CD4-positive, alpha-beta T cell treated with Interleukin-12 subunit alpha and Interleukin-12 subunit beta, for 1 hour (primary cell): ENCODE data around the gene PIWIL4.

Source experiments
- DNase-seq: peaks from one replicate; pipeline ENCODE4 v3.0.0-alpha.2; 2020

The PIWIL4 gene

DNA sequence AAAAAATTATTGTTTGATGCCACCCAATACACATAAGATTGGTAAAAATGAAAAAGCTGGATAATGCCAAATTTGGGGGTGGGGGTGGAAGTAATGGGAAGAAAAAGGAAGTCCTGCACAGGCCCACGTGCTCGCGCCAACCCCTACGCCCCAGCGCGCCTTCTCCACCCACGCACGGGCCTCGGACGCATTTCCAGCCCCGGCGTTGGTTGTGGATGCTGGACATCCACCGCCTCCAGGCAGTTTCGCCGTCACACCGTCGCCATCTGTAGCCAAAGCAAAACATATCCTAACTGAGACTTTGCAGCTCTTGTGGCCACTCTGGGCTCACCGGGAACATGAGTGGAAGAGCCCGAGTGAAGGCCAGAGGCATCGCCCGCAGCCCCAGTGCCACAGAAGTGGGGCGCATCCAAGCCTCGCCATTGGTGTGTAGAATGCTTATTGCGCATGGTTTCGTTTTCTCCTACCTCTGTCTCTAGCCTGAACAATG is at the start of gene PIWIL4:
Gene PIWIL4, plus strand, starts transcription at position 188 of the 490 bp plus-strand sequence. Its CDS starts 151 bp downstream, at position 339.
- no peak for DNase-seq

DNA sequence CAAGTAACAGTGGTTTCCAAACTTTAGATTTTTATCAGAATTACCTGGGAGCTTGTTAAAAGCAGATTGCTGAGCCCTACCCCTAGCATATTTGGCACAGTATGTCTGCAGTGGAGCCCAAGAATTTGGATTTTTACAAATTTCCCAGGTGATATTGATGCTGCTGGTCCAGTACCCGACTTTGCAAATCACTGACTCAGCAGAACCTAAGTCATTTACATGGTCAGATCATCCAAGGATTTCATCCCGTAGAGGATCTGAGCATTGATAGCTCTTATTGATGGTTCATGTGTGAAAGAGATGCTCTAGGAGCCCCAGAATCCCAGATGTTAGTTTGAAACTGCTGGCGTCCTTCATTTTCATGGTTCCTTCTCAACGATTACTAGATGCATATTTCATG is 48.9 kb upstream of the PIWIL4 start:
- DNase-seq, result no peak

DNA sequence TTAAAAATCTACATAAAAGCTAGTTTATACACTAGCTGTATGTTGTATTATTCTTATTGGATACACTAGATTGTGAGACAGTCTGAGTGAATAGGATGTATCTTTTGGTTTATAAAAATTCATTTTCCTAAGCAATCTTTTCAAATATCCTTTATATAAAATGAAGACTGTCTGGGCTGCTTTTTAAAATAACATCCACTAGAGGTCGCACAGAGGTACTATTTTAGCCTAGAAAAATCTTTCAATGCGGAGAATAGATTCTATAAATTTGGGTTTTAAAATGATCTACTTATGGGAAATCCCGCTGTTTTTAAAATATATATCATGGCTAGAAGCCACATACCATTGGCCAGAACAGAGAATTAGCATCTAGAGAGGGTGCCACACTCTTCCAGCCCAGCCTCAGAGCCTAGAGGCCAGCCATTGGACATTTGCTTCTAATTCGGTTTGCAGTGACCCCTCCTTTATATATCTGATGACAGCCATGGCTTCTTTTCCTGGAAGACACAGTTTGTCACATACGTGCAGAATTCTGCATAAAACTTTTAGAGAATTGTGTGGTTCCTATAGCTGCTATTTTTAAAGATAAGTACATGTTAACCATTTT is 47.6 kb upstream of the PIWIL4 start:
- DNase-seq, result peak; percentile 47

DNA sequence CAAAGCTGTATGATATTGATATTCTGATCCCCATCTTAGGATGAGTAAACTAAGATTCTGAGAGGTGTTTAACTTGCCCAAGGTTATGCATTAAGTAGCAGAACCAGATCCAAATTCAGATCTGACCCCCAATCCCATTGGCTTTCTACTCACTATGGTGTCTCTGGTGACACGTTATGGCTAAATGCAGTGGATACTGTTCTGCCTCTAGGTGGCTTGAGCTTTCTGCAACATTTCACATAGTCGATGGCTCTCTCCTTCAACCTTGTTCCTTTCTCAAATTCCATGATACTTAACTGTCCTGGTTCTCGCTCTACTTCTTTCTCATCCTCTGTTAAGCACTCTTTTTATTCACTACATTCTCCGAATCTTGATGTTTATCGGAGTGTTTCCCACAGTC is 45.5 kb upstream of the PIWIL4 start:
- no peak for DNase-seq

DNA sequence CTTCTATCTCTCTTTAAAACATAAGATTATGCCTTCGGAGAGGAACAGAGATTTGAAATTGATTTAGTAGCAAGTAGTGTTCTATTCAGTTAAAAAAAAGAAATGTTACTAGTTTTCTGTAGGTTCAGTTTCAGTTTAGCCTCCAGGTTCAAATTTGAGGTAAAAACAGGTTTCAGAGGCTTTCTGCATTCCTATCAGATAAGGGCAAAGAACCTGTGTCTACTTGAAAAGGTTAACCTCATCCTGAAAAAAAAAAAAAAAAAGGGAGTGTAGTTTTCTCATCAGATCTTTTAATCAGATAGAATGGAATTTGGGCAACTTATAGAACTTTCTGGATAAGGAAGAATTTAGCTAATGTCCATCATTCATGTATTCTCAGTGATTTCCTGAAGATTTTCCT is 42.8 kb upstream of the PIWIL4 start:
- DNase-seq, result no peak

DNA sequence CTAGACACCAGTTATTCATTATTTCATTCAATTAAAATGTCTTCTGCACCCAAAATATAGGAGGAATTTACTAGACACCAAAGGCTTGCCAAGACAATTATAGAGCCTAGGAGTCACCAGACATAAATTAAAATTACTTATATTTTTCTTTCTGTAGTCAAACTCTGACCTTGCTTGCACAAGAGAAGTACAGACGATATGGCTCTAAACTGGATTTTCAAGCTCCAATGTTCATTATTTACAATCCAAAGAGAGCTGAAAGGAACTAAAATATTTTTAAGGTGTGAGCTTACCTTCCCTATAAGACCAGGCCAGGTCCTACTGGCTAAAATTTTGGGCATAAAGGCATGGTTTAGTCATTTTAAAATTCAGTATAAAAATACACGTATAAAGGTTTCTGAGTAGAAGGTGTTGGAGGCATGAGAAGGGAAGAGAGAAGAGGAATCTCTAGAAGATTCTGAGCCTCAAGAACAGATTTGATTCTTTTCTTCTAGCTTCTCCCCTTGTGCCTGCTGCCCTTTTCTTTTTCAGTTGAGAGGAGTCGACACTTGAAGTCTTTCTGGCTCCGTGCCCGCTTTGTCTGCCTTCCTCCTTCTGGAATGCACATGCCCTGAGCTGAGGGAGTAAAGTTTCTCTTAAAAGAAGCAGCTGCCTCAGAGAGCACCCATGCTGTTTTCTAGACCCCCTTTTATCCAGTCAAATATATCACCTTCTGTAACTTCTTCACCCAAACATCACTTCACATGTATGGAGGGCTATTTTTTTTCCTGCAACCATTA is 41.4 kb upstream of the PIWIL4 start:
- no peak for DNase-seq

DNA sequence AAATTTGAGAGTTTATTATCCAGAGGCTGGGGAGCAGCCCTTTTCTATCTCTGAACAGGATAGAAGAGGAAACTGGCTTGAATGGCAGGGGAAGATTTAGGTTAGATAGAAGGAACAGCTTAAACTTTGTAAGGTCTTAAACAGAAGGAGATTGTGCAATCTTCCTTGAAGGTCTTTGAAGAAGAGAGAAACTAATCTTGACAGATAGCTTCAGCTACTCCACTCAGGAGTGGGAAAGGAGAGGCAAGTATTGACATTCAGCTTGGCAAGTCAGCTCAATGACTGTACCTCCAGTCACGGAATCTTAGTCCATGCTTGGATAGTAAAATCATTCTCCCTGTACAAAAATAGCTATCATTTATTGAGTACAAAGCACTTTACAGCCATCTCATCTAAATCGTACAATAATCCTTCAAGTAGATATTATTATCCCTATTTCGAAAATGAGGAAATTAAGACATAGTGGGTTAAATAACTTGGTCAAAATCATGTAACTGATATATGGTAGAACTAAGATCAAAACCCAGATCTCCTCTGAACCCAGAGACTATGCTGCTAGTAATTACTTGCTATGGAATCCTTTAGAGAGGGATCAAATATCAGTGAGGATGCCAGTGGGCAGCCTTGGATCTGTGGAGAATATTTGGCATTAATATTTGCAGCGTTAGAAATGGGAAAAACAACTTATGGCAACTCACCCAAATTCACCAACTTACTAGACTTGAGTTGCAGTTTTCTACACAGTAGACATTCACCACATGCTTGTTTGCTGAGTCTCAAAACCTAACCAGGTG is 40.3 kb upstream of the PIWIL4 start:
- DNase-seq, result no peak

DNA sequence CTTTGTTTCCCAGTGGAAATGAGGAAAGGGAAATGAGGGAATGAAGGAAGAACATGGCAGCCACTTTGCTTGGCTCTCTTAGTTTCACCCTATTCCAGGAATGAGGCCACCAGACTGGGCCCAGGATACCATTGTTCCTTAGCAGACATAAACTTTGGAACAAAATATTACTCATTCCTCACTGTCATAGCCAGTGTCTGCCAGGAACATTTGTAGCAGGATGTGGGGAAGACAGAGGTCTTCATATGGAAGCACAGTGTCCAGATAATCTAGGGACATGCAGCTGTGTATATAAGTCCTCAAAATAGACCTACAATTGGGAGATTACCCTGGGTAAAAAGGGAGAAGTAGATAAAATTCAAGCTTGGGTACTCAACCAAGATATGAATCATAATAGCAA is 38.6 kb upstream of the PIWIL4 start:
- no peak for DNase-seq

DNA sequence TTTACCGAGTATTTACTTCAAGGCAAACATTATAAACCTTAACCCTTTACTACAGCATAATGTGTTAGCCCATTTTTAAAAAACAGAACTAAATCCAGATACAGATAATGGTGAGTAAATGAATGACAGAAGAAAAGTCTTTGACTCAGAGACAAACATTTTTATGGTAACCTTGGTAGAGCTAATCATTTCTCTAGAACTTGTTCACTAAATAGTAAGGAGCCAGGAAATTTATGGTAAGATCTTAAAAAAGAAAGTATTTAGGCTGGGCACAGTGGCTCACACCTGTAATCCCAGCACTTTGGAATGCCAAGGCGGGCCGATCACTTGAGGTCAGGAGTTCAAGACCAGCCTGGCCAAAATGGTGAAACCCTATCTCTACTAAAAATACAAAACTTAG is 35.0 kb upstream of the PIWIL4 start:
- DNase-seq, result no peak

DNA sequence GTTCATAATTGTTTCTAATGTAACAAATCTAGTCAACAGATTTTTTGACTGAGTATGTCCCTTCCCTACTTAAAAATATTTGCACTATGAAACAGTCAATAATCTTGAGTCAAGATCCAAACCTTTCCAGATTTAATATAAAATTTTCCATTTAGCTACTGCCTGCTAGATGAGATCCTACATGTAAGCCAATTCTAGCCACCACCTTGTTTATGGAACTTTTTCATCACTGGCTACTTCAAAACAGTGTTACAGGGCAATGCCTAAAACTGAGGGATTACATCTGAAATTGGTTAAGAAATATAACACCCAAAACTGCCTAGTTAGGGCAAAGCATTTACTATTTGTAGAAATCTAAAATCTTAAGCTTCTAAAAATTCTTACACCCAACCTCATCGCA is 34.0 kb upstream of the PIWIL4 start:
- no peak for DNase-seq

DNA sequence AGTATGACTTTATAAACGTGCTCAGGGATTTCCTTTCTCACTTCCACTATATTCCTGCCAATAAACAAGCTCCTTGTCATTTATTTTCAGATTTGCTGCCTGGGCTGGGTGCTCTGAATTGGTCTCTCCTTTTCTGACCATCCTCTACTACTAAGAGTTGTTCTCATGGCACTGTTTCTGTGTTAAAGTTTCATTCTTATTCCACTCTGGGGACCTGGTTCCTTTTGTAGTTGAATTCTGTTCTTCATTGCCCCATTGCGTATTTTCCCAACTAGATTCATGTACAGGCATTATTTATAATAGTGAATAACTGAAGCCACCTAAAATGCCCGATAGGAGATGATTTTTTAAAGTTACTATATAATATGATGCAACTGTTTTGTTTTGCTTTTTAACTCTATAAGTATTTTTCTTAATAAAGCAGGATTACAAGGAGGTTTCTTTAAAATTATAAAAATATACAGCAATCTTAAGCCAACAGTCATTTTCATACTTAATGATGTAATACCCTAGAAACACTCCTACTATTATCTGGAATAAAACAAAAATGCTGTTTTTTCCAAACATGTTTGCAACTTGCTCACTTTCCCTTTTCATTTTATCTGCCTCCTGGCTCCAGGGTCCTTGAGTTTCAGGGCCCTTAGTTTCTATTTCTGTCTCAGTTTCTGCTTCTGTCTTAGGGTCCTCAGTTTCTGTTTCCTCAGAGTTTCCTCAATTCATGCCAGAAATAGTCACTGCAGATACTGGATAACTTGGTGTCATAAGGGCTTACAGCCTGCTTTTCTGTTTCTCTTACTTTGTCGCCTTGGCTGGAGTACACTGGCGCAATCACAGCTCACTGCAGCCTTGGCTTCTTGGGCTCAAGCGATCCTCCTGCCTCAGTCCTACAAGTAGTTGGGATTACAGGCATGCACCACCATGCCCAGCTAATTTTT is 33.2 kb upstream of the PIWIL4 start:
- no peak for DNase-seq

DNA sequence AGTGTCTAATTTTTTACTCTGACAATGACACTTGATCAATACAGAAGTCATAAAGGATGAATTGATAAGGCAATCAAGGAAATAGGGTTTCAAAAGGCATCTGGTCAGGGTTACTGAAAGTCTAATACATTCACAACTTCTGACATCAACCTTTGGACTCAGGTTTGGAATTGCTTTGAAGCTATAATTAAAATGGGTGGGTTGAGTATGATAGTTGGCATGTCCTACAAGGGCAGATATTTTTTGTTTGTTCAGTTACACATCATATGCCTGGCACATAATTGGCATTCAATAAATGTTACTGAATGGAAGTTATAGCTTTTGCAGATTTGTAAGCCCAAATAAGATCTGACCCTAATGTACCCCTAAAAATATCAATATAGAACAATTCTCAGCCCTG is 30.8 kb upstream of the PIWIL4 start:
- DNase-seq, result no peak

DNA sequence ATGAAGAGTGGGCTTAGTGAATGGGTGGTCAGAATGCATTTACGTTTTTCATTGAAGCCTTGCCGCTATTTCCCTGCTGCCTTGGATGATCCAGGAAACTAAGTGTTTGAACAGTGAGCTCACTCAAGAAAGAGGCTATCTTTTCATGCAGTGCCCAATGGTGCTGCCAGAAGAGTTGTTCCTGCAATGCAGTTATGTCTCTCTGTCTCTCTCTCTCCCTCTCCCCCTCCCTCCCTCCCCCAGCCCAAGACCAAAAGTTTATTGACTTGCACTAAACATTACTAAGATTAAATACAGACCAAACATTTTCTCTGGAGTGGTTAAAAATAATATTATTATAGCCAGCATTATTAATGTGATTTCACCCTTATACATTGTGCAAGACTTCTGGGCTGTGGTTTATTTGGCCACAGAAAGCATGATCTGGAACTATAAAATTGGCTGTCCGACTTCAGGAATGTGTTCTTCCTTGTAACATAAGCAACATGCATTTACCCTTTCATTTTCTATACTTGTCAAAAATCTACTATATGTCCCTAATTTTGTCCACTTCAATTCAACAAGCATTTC is 30.1 kb upstream of the PIWIL4 start:
- no peak for DNase-seq

DNA sequence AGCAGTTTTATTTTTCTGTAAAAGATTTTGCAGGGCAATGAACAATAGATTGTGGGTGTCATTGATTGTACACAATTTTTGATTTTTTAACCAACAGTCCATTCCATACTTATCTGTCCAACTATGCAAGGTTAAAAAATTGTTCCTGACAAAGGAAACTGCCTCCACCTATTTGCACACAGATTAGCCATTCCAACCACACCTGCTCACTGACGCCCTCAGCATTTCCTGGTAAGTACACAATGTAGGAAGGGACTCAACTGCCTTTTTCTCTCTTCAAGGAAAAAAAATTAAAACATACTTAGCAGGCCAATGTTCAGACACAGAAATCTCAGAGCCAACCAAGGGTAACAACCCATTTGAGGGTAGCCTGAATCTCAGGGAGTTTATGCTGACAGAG is 27.7 kb upstream of the PIWIL4 start:
- DNase-seq, result no peak

DNA sequence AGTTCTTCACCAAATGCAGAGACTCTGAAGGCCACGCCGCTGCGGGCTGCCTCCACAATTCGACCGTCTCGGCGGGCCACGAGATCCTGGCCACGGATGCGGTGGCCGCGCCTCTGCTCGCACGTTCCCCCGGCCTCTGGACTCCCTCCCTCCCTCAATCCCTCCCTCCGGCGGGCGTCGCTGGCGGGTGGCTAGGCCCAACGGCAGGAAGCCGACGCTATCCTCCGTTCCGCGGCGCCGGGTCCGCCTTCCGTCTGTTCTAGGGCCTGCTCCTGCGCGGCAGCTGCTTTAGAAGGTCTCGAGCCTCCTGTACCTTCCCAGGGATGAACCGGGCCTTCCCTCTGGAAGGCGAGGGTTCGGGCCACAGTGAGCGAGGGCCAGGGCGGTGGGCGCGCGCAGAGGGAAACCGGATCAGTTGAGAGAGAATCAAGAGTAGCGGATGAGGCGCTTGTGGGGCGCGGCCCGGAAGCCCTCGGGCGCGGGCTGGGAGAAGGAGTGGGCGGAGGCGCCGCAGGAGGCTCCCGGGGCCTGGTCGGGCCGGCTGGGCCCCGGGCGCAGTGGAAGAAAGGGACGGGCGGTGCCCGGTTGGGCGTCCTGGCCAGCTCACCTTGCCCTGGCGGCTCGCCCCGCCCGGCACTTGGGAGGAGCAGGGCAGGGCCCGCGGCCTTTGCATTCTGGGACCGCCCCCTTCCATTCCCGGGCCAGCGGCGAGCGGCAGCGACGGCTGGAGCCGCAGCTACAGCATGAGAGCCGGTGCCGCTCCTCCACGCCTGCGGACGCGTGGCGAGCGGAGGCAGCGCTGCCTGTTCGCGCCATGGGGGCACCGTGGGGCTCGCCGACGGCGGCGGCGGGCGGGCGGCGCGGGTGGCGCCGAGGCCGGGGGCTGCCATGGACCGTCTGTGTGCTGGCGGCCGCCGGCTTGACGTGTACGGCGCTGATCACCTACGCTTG is 23.2 kb upstream of the PIWIL4 start, which contains the start of gene FUT4:
Gene FUT4, plus strand, starts transcription at position 227 of the 951 bp plus-strand sequence. Its CDS starts 213 bp downstream, at position 440.
- peak; percentile 69 for DNase-seq

DNA sequence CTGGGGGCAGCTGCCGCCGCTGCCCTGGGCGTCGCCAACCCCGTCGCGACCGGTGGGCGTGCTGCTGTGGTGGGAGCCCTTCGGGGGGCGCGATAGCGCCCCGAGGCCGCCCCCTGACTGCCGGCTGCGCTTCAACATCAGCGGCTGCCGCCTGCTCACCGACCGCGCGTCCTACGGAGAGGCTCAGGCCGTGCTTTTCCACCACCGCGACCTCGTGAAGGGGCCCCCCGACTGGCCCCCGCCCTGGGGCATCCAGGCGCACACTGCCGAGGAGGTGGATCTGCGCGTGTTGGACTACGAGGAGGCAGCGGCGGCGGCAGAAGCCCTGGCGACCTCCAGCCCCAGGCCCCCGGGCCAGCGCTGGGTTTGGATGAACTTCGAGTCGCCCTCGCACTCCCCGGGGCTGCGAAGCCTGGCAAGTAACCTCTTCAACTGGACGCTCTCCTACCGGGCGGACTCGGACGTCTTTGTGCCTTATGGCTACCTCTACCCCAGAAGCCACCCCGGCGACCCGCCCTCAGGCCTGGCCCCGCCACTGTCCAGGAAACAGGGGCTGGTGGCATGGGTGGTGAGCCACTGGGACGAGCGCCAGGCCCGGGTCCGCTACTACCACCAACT is 22.4 kb upstream of the PIWIL4 start:
- DNase-seq, result no peak

DNA sequence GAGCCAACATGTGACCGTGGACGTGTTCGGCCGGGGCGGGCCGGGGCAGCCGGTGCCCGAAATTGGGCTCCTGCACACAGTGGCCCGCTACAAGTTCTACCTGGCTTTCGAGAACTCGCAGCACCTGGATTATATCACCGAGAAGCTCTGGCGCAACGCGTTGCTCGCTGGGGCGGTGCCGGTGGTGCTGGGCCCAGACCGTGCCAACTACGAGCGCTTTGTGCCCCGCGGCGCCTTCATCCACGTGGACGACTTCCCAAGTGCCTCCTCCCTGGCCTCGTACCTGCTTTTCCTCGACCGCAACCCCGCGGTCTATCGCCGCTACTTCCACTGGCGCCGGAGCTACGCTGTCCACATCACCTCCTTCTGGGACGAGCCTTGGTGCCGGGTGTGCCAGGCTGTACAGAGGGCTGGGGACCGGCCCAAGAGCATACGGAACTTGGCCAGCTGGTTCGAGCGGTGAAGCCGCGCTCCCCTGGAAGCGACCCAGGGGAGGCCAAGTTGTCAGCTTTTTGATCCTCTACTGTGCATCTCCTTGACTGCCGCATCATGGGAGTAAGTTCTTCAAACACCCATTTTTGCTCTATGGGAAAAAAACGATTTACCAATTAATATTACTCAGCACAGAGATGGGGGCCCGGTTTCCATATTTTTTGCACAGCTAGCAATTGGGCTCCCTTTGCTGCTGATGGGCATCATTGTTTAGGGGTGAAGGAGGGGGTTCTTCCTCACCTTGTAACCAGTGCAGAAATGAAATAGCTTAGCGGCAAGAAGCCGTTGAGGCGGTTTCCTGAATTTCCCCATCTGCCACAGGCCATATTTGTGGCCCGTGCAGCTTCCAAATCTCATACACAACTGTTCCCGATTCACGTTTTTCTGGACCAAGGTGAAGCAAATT is 21.7 kb upstream of the PIWIL4 start:
- no peak for DNase-seq

DNA sequence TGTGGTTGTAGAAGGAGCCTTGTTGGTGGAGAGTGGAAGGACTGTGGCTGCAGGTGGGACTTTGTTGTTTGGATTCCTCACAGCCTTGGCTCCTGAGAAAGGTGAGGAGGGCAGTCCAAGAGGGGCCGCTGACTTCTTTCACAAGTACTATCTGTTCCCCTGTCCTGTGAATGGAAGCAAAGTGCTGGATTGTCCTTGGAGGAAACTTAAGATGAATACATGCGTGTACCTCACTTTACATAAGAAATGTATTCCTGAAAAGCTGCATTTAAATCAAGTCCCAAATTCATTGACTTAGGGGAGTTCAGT is 21.1 kb upstream of the PIWIL4 start:
- no peak for DNase-seq

DNA sequence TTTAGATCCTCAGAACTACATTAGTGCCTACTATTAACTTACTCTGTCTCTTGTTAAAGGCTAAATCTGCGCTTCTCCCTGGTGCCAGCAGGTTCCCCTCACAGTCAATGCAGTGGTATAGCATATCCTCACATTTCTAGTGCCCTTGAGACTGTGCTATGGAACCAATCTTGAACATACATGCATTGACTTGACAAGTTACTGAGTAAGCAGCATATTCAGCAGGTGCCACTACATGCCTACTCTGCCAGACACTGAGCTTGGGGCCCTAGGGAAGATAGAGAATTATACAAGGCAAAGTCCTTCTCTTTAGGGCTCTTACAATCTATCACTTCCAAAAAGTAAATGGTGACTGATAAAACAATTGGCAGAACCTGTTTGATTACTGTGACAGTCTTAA is 20.3 kb upstream of the PIWIL4 start:
- DNase-seq, result no peak

DNA sequence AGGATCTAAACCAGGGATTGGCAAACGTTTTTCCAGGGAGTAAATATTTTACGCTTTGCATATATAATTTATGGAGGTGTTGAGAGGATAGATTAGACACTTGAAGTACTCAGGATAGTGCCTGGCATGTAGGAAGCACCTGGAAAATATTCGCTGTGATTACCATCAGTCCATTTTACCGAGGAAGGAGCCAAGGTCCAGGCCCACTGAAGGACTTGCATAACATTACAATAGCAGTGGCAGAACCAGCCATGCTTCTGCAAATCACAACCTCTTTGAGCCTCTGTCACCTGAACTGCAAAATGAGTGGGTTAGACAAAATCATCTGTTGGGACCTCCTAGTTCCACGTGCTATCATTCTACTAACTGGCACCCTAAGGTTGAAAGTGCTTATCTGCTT is 18.0 kb upstream of the PIWIL4 start:
- DNase-seq, result no peak
